Astrocyte of the hippocampus (primary cell): ENCODE results near the gene RGL4.
A peak's percentile ranks its signal among the peaks of the same experiment; 100 is the strongest.
"Not testable (repeated sequence)": the region's sequence is repeated elsewhere in the genome, so short reads cannot be mapped to it uniquely, and the experiment has no call there.

ENCODE experiments used
- DNase-seq: peaks from one replicate; pipeline ENCODE4 v3.0.0; 2011; ENCODE audit warnings: low read depth, low spot score

Gene RGL4

DNA sequence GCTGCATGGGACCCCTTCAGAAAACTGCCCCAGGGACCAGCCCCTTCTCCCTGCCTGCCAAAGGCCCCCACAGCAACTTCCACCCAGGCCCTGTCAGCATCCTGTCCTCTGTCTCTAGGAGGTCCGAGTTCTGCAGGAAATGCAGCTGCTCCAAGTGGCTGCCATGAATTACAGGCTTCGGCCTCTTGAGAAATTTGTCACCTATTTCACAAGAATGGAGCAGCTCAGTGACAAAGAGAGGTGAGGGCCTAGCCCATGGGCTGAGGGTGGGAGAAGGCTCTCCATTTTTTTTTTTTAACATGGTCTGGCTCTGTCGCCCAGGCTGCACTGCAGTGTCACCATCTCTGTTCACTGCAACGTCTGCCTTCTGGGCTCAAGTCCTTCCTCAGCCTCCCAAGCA is 7.3 kb downstream of the RGL4 start:
- no peak for DNase-seq

DNA sequence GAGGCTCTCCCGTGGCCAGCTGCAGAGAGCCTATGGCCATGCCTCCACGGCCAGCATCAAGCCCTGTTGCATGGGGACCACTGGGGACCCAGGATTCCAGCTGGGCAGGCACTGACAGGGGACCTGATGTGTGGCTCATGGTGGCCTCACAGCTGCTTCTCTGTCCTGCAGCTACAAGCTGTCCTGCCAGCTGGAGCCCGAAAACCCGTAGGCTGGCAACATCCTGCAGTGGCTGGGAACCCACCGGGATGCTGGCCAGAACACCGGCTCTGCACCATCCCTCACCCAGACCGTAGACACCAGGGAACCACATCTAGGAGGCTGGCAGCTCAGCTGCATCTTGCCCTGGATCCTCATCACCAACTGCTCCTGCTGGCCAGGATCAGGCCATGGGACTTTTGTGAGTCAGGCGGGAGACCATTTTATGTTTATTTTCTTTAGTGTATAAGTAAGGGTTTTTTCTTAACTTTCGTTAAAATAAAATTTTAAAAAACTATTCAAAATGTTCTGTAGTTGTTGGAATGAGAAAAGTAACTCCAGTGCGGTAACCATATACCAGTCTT is 7.9 kb downstream of the RGL4 start:
- no peak for DNase-seq

GRCh38 chr22:23700706-23701105 is 9.9 kb downstream of the RGL4 start:
- no peak for DNase-seq

DNA sequence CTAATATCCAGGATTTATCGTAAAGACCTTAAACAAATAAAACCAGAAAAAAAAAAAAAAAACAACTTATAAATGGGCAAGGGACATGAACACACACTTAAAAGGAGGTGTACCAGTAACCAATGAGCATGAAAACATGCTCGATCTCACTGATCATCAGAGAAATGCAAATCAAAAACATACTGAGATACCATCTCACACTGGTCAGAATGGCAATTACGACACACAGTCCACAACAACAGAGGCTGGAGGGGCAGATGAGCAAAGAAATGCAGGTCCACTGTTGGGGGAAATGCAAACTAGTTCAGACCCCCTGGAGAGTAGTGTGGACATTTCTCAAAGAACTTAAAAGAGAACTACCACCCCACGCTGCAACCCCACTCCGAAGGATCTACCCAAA is 13.2 kb downstream of the RGL4 start:
- DNase-seq, result no peak

GRCh38 chr22:23704829-23705228 is 14.0 kb downstream of the RGL4 start:
- no peak for DNase-seq

DNA sequence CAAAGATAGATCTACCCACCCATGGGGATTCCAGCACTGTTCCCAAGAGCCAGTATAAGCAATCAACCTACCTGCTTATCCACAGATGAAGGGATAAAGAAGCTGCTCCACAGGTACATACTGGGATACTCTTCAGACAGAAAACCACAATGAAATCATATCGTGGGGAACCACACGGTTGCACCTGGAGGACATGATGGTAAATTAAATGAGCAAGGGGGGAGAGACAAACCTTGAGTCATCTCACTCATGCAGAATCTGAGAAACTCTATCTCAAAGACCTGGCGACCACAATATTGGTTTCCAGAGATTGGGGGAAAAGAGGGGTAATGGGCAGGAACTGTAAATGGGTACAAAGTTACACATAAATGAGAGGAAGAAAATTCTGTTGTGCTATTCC is 14.5 kb downstream of the RGL4 start:
- no peak for DNase-seq

GRCh38 chr22:23708270-23708669 is 17.5 kb downstream of the RGL4 start:
- no peak for DNase-seq

DNA sequence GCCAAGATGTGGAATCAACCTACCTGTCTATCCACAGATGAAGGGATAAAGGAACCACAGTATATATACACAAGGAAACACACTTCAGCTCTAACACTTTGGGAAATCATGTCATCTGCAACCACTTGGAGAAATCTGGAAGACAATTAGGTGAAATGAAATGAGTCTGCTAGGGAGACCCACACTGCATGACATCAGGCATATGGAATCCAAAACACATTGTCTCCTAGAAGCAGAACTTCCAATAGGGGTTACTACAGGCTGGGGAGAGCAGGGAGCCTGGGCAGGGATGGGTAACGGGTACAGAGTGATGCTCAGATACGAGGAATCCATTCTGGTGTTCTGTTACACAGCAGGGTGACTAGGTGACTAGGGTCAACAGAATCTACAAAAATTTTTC is 18.3 kb downstream of the RGL4 start:
- peak; percentile 35 for DNase-seq

- DNase-seq, result no peak
Measured at GRCh38 chr22:23712256-23712655, 21.4 kb downstream of the RGL4 start.

DNA sequence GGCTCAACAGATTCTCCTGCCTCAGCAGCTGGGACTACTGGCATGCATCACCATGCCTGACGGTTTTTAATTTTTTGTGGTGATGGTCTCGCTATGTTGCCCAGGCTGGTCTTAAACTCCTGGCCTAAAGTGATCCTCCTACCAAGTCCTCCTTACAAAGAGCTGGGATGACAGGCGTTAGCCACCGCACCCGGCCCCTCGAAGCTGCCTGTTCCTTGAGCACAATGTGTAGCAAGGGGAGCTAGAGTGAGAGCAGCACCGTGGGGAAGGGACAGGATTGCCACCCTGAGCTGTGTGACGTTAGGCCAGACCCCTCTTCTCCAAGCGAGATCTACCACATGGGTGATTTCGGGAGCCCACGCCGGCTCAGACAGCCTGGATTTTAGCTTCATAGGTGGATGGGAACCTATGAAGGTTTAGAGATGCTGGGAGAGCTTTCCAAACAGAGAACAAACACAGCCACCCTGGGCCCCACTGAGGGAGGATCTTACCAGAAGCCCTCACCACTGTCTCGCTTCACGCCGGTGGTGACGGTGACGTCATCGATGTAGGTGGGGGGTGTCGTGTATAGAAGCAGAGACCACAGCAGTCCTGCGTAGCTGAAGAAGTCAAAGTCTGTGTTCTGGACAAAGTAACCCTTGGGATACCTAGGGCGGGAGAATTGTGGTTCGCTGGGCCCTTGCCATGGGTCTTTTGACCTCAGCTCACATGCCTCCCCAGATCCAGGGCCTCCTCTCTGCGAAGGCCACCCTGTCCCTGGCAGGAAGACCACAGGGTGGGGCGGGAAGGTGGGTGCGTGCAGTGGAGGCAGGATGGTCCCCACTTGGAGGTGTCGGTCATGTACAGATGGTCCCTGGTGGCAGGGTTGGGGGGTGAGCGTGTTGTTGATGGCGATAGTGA is 23.1 kb downstream of the RGL4 start:
- no peak for DNase-seq

DNA sequence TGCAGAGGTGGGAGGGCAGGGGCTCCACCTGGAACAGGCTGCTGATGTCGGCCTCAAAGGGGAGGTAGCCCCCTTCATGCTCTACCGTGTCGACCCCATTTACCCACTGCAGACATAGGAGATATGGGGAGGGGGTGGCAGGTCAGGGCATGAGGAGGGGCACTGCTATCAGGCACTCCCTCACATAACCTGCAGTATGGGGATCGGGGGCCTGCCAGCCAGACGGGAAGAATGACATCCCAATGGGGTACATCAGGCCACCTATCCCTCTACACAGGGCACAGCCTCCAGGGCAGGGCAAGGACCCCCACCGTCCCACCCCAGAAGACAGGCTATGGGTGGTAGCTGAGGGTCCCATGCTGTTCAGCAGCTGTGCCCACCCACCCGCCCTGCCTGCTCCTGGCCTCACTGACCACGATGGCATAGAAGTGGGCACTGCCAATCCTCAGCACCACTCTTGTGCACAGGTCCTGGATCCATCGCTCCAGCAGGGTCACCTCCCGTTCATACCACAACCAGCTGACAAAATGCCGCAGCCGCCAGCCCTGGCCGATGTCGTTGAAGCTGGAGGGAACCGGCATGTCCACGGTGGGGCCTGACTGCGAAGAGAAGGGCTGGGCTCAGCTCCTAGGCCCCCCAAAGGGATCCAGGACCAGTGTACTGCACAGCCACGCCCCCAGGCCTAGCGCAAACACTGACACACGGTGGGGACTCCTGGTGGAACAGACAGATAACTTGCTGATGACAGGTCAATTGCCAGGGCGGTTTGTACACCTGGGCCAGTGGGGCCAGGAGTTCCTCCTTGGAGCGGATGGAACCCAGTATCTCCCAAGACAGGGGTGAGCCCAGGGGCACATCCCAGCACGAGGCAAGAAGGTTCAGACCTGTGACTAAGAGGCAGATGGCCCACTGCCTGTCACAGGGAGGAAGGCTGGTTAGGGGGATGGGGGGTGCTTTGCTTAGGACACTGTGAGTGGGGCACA is 24.1 kb downstream of the RGL4 start:
- DNase-seq, result no peak

DNA sequence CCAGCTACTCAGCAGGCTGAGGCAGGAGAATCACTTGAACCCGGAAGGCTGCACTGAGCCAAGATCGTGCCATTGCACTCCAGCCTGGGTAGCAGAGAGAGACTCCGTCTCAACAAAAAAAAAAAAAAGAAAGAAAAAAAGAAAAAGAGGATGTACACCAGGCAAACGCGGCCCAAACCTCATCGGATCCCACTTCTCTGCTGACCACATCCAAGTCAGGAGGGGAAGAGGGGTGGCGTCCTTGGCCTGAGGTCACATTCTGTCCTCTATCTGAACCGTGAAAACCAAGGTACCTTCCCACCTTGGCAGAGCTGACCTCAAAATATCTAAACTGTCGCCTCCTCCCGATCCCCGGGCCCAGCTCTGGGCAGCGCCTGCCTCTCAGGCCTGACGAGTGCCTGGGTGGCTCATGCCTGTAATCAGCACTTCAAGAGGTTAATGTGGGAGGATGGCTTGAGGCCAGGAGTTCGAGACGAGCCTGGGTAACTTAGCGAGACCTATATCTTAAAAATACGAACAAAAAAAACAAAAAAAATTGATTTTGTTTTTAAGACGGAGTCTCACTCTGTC is 25.1 kb downstream of the RGL4 start:
- DNase-seq, result no peak

- peak; percentile 94 for DNase-seq
Measured at GRCh38 chr22:23716811-23717801, 26.3 kb downstream of the RGL4 start.

DNA sequence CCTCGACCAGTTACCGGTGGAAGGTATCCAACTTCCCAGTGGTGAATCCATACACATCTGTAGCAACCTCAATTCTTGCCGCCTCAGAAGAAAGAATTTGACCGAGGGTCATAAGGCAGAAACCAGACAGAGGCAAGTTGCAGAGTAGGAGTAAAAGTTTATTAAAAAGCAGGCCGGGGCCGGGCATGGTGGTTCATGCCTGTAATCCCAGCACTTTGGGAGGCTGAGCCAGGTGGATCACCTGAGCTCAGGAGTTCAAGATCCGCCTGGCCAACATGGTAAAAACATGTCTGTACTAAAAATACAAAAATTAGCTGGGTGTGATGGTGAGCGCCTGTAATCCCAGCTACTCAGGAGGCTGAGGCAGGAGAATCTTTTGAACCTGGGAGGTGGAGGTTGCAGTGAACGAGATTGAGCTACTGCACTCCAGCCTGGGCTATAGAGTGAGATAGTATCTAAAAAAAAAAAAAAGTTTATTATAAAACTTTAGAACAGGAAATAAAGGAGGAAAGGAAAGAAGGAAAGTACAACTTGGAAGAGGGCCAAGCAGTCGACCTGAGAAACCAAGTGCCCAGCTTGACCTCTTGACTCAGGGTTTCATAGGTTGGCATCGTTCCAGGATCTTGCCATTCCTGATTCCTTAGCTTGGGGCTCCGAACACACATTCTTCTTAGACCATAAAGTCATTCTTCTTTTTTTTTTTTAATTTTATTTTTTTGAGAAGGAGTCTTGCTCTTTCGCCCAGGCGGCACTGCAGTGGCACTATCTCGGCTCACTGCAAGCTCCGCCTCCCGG is 27.8 kb downstream of the RGL4 start:
- DNase-seq, result no peak

DNA sequence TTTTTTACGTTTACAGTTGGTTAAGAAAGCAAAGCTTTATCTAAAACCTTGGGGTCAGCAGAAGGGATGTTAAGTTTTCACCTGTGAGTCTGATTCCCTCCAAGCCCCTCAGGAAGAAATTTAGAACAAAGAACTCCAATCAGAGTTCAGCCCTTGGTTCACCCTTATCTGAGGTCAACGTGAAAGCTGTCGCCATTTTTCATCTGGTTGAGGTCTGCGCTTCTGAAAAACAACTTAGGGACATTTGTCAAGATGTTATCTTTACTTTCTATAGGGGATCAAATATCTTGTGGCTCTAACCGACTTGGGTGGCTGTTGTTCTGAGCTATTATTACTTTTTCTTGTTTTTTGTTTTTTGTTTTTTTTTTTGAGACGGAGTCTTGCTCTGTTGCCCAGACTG is 30.0 kb downstream of the RGL4 start:
- no peak for DNase-seq

DNA sequence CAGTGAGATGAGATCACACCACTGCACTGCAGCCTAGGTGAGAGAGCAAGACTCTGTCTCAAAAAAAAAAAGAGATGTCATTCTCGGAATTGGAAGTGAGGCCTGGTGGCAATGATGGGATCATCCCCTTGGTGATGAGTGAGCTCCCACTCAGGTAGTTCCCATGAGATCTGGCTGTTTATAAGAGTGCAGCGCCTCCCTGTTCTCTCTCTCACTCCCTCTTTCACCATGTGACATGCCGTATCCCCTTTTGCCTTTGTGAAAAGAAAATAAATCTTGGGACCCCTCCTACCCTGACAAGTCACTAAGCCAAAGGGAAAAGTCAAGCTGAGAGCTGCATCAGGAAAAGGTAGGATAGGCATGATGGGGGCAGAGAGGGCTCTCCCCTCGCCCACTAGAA is 31.3 kb downstream of the RGL4 start:
- DNase-seq, result no peak

DNA sequence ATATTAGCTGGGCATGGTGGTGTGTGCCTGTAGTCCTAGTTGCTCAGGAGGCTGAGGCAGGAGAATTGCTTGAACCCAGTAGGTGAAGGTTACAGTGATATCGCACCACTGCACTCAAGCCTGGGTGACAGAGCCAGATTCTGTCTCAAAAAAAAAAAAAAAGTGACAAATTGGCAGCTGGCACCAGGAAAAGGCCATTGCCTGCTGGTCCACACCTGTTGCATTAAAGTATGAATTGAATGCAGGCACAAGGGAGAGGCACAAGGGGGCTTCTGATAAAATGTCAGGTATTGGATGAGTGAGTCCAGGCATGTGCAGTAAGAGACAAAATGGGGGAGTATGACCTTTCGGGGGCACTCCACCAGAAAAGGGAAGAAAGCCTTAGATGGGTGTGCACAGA is 31.9 kb downstream of the RGL4 start:
- no peak for DNase-seq

GRCh38 chr22:23728108-23728507 is 37.3 kb downstream of the RGL4 start:
- not testable (repeated sequence) for DNase-seq

GRCh38 chr22:23737696-23738095 is 46.9 kb downstream of the RGL4 start:
- DNase-seq, result no peak
